HG03135 (cell line): Measurements from ENCODE around the gene TBL2.
A peak's percentile ranks its signal among the peaks of the same experiment; 100 is the strongest.
"Not testable (repeated sequence)": the region's sequence is repeated elsewhere in the genome, so short reads cannot be mapped to it uniquely, and the experiment has no call there.

Experiments used
- ATAC-seq: cut with Tn5 transposase; IDR thresholded peaks from one replicate; pipeline ENCODE4 v1.9.1; 2021; ENCODE audit warnings: mild to moderate bottlenecking, moderate library complexity; ENCODE audit not compliant: unreplicated experiment

The TBL2 gene

GRCh38 chr7:73606801-73607691 lies 28.7 kb upstream of the TBL2 start:
- ATAC-seq = no peak

GRCh38 chr7:73605601-73606220 lies 27.3 kb upstream of the TBL2 start:
- no peak for ATAC-seq

GRCh38 chr7:73602721-73603651 lies 24.6 kb upstream of the TBL2 start:
- no peak for ATAC-seq

GRCh38 chr7:73599916-73600315 lies 21.5 kb upstream of the TBL2 start:
- ATAC-seq = no peak

- no peak for ATAC-seq
These were observed 20.9 kb upstream of the TBL2 start for GRCh38 chr7:73599151-73599882.

GRCh38 chr7:73597978-73598782 lies 19.8 kb upstream of the TBL2 start:
- ATAC-seq = no peak

GRCh38 chr7:73596191-73597065 lies 18.0 kb upstream of the TBL2 start:
- no peak for ATAC-seq

GRCh38 chr7:73595358-73595757 lies 17.0 kb upstream of the TBL2 start:
- no peak for ATAC-seq

GRCh38 chr7:73593207-73594045 lies 15.0 kb upstream of the TBL2 start:
- ATAC-seq = no peak

- ATAC-seq = no peak
These were observed 8.5 kb upstream of the TBL2 start for GRCh38 chr7:73586911-73587310.

- no peak for ATAC-seq
These were observed 6.8 kb upstream of the TBL2 start for GRCh38 chr7:73585196-73585595.

- no peak for ATAC-seq
These were observed 4.4 kb upstream of the TBL2 start for GRCh38 chr7:73582664-73583202.

- not testable (repeated sequence) for ATAC-seq
These were observed 2.6 kb upstream of the TBL2 start for GRCh38 chr7:73581006-73581405.

GRCh38 chr7:73577627-73578341 lies 595 bp downstream of the TBL2 start:
- peak; percentile 14 for ATAC-seq

- no peak for ATAC-seq
These were observed 4.6 kb downstream of the TBL2 start for GRCh38 chr7:73573791-73574190.

GRCh38 chr7:73573276-73573675 lies 5.1 kb downstream of the TBL2 start:
- ATAC-seq = no peak

GRCh38 chr7:73572767-73573186 lies 5.6 kb downstream of the TBL2 start:
- ATAC-seq = no peak
